Colonic mucosa (tissue), 4 donors: ENCODE results near the gene MSI2. TPM values are rescaled to one million over a fixed set of nuclear protein-coding genes. Genes with fewer than 3 reads are reported as not detected.

Source experiments
- DNase-seq: peaks from one replicate; pipeline ENCODE4 v3.0.0-alpha.2; 2020
- H3K27ac ChIP-seq: fragments of 200-600 bp; one replicate; pipeline ENCODE4 v1.8.0; 2021
- H3K27me3 ChIP-seq: fragments of 200-600 bp; one replicate; pipeline ENCODE4 v1.8.0; 2021
- H3K36me3 ChIP-seq: fragments of 200-600 bp; one replicate; pipeline ENCODE4 v1.8.0; 2021
- H3K4me1 ChIP-seq: fragments of 200-600 bp; one replicate; pipeline ENCODE4 v1.8.0; 2021; ENCODE audit warnings: mild to moderate bottlenecking
- H3K4me3 ChIP-seq: fragments of 200-600 bp; one replicate; pipeline ENCODE4 v1.8.0; 2021
- H3K9ac ChIP-seq, 2 donors: one replicate each; pipeline ENCODE4 v1.7.0; 2013; ENCODE audit warnings: control low read depth in 2 of 2, low read depth in 2 of 2, low read length in 2 of 2
- H3K9me3 ChIP-seq: fragments of 200-600 bp; one replicate; pipeline ENCODE4 v1.8.0; 2021
- intact Hi-C: fragments of 100-400 bp; cut with DNase I; formaldehyde crosslinking; loops from one replicate; pipeline ENCODE4 v1.14.1; 2022
- total RNA-seq, 2 donors: library from RNA; stranded (reverse); fragmentation: NEBNext Ultra II Directional in 1 of 2; extraction: Animal tissue kit (Norgen Biotek cat#: 25700) in 1 of 2; gene quantifications; one replicate each; pipeline ENCODE4 v1.2.1, GENCODE V29; 2021
- TF ChIP-seq, protein P1 (sequence below): fragments of 200-600 bp; IDR thresholded peaks from one replicate; pipeline ENCODE4 v1.8.0; 2022; ENCODE audit warnings: antibody characterized with exemption, mild to moderate bottlenecking
- donor health status: healthy.
- donor health status: DM: no; HTN: no; CAD: no.
- donor health status: DM: no; HTN: no; CAD: no.

The MSI2 gene
- total RNA-seq, 2 donors from 2014 or later, result 61.6 to 75.4 TPM

DNA sequence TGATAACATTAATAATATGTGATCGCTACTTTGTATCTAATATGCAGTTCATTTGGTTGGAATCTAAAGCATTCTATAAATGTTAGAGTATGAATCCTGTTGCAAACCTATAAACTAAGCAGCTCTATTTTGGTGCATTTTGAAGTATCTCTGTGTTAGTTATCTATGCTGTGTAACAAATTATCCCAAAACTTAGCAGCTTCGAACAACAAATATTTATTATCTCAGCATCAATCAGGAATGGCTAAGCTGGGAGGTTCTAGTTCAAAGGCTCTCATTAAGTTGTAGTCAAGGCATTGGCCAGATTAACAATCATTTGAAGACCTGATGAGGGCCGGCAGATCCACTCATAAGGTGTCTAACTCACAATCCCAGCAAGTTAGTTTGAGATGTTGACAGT lies 10.1 kb upstream of the MSI2 start:
- Histone ChIP-seq H3K27ac (no peak overlapping the region), H3K9ac (no peak overlapping the region), H3K9me3 (no peaks in the 10 kb centered on the region), H3K4me3 (no peak overlapping the region), H3K27me3 (no peaks in the 10 kb centered on the region), H3K4me1 (no peaks in the 10 kb centered on the region), H3K36me3 (no peaks in the 10 kb centered on the region)
- TF ChIP-seq, protein P1, sequence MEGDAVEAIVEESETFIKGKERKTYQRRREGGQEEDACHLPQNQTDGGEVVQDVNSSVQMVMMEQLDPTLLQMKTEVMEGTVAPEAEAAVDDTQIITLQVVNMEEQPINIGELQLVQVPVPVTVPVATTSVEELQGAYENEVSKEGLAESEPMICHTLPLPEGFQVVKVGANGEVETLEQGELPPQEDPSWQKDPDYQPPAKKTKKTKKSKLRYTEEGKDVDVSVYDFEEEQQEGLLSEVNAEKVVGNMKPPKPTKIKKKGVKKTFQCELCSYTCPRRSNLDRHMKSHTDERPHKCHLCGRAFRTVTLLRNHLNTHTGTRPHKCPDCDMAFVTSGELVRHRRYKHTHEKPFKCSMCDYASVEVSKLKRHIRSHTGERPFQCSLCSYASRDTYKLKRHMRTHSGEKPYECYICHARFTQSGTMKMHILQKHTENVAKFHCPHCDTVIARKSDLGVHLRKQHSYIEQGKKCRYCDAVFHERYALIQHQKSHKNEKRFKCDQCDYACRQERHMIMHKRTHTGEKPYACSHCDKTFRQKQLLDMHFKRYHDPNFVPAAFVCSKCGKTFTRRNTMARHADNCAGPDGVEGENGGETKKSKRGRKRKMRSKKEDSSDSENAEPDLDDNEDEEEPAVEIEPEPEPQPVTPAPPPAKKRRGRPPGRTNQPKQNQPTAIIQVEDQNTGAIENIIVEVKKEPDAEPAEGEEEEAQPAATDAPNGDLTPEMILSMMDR, result no peak
- no peak for DNase-seq
- intact Hi-C loops, result no loop called here

DNA sequence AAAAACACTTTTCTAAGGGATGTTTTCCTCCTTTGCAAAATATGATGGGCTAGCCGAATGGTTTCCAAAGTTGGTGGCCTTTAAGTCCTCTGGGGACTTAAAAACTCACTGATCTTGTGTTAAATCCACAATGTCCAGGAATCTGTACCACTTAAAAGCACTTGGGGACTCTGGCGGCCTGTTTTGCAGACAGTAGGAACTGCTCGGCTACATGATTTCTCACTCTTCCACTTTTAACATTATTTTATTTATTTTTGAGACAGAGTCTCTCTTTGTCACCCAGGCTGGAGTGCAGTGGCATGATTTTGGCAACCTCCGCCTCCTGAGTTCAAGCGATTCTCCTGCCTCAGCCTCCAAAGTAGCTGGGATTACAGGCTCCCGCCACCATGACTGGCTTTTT lies 9.1 kb upstream of the MSI2 start:
- no peak for DNase-seq
- Histone ChIP-seq H3K4me3 (no peak overlapping the region), H3K36me3 (no peaks in the 10 kb centered on the region), H3K27ac (no peak overlapping the region), H3K27me3 (no peaks in the 10 kb centered on the region), H3K9ac (no peak overlapping the region), H3K9me3 (no peaks in the 10 kb centered on the region), H3K4me1 (no peaks in the 10 kb centered on the region)
- intact Hi-C loops, result no loop called here
- TF ChIP-seq, protein P1, result no peak

DNA sequence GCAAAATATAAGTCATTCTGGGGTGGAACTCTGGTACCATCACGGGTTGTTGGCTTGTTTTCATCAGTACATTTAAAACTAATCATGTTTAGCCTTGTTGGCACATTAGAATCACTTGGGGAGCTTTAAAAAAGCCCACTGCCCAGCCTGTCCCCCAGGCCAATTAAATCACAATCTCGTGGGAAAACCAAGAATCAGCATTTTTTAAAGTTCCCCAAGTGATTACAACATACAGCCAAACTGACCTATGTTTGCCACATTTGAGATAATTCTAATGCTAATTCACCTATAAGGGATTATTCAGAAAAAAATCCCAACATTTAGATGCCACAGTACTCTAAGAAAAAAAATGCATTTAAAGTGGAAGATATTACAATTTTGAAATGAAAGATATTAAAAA lies 8.4 kb upstream of the MSI2 start:
- no peak overlapping the region for H3K9ac ChIP-seq
- H3K27me3 ChIP-seq, result no peaks in the 10 kb centered on the region
- H3K27ac ChIP-seq, result no peak overlapping the region
- no peaks in the 10 kb centered on the region for H3K4me1 ChIP-seq
- H3K36me3 ChIP-seq, result no peaks in the 10 kb centered on the region
- H3K4me3 ChIP-seq, result no peak overlapping the region
- no peak for DNase-seq
- H3K9me3 ChIP-seq, result no peaks in the 10 kb centered on the region
- TF ChIP-seq, protein P1, result no peak
- intact Hi-C loops, result no loop called here

DNA sequence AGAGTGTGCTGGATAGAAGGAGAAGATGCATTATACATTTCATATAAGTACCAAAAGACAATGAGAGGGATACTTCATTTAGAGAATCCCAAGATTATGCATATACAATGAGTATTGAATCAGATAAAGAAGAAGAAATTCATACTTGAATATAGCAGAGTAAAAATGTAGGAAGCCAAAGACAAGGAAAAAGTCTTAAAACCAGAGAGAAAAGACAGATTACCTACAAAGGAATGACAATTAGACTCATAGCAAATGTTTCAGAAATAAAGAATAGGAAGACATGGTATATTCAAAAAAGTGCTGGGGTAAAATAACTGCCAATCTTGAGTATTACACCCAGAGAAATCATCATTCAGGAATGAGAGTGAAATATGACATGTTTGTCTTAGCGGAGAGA lies 6.8 kb upstream of the MSI2 start:
- Histone ChIP-seq H3K9me3 (no peaks in the 10 kb centered on the region), H3K27me3 (no peaks in the 10 kb centered on the region), H3K27ac (no peak overlapping the region), H3K36me3 (no peaks in the 10 kb centered on the region), H3K4me3 (no peak overlapping the region), H3K4me1 (no peaks in the 10 kb centered on the region), H3K9ac (no peak overlapping the region)
- TF ChIP-seq, protein P1, result no peak
- intact Hi-C loops, result no loop called here
- DNase-seq, result no peak

DNA sequence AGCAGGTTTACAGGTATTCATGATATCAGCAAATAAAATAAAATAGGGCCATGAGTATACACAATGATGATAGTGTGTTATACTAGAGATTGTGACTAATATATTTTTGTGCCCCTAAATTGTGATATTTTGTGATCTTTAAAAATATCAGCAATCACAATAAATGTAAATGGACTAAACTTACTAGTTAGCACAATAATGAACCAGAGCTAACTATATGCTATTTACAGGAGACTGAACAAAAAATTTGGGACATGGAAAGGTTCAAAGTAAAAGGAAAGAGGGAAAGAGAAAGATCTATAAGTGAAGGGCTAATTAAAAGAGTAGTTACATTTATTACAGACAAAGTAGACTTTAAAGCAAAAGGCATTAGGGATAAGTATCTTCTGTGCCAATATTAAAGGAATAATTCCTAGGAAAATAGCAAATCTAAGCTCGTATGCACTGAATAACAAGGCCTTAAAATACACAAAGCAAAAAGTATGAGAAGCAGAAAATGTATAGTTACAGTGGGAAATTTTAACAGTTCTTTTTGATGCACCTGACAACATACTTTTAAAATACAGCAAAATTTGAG lies 5.0 kb upstream of the MSI2 start:
- H3K27me3 ChIP-seq, result no peaks in the 10 kb centered on the region
- H3K4me3 ChIP-seq, result no peak overlapping the region
- intact Hi-C loops, result no loop called here
- no peaks in the 10 kb centered on the region for H3K4me1 ChIP-seq
- no peak overlapping the region for H3K9ac ChIP-seq
- no peaks in the 10 kb centered on the region for H3K9me3 ChIP-seq
- H3K27ac ChIP-seq, result no peak overlapping the region
- no peaks in the 10 kb centered on the region for H3K36me3 ChIP-seq
- DNase-seq, result no peak
- TF ChIP-seq, protein P1, result no peak
